HG02840 (cell line): ENCODE data around the gene ERVMER34-1.

Experiments used
- ATAC-seq: cut with Tn5 transposase; IDR thresholded peaks from one replicate; pipeline ENCODE4 v1.9.1; 2021; ENCODE audit warnings: mild to moderate bottlenecking, moderate library complexity, moderate number of reproducible peaks; ENCODE audit not compliant: unreplicated experiment, low FRiP score

ERVMER34-1 gene

GRCh38 chr4:52721968-52722815, 29.0 kb downstream of the ERVMER34-1 start:
- peak; percentile 97 for ATAC-seq

GRCh38 chr4:52718123-52718522, 33.1 kb downstream of the ERVMER34-1 start:
- ATAC-seq, result no peak

GRCh38 chr4:52716364-52717151, 34.7 kb downstream of the ERVMER34-1 start:
- ATAC-seq, result no peak

- no peak for ATAC-seq
Observed at GRCh38 chr4:52715914-52716313, 35.3 kb downstream of the ERVMER34-1 start.

- no peak for ATAC-seq
Observed at GRCh38 chr4:52715255-52715897, 35.8 kb downstream of the ERVMER34-1 start.

GRCh38 chr4:52714597-52715254, 36.5 kb downstream of the ERVMER34-1 start:
- ATAC-seq, result no peak

- no peak for ATAC-seq
Observed at GRCh38 chr4:52713456-52713937, 37.7 kb downstream of the ERVMER34-1 start.

GRCh38 chr4:52712251-52713130, 38.7 kb downstream of the ERVMER34-1 start:
- ATAC-seq, result peak; percentile 93

- ATAC-seq, result peak; percentile 1
Observed at GRCh38 chr4:52711834-52712250, 39.4 kb downstream of the ERVMER34-1 start.

GRCh38 chr4:52711272-52711671, 40.0 kb downstream of the ERVMER34-1 start:
- no peak for ATAC-seq

- no peak for ATAC-seq
Observed at GRCh38 chr4:52709155-52709554, 42.1 kb downstream of the ERVMER34-1 start.

GRCh38 chr4:52704661-52705060, 46.6 kb downstream of the ERVMER34-1 start:
- no peak for ATAC-seq

- ATAC-seq, result no peak
Observed at GRCh38 chr4:52704133-52704532, 47.1 kb downstream of the ERVMER34-1 start.

GRCh38 chr4:52701207-52701606, 50.0 kb downstream of the ERVMER34-1 start:
- peak; percentile 89 for ATAC-seq

GRCh38 chr4:52694936-52695335, 56.3 kb downstream of the ERVMER34-1 start:
- no peak for ATAC-seq

GRCh38 chr4:52693492-52693891, 57.7 kb downstream of the ERVMER34-1 start:
- no peak for ATAC-seq
